ENCODE measurements around the gene ACVR1B. TPM values are rescaled to one million over a fixed set of nuclear protein-coding genes. Genes with fewer than 3 reads are reported as not detected.

Gene ACVR1B
- total and polyA plus RNA-seq, 2 experiments from 2014 or later: 2.4 to 7.5 TPM

DNA sequence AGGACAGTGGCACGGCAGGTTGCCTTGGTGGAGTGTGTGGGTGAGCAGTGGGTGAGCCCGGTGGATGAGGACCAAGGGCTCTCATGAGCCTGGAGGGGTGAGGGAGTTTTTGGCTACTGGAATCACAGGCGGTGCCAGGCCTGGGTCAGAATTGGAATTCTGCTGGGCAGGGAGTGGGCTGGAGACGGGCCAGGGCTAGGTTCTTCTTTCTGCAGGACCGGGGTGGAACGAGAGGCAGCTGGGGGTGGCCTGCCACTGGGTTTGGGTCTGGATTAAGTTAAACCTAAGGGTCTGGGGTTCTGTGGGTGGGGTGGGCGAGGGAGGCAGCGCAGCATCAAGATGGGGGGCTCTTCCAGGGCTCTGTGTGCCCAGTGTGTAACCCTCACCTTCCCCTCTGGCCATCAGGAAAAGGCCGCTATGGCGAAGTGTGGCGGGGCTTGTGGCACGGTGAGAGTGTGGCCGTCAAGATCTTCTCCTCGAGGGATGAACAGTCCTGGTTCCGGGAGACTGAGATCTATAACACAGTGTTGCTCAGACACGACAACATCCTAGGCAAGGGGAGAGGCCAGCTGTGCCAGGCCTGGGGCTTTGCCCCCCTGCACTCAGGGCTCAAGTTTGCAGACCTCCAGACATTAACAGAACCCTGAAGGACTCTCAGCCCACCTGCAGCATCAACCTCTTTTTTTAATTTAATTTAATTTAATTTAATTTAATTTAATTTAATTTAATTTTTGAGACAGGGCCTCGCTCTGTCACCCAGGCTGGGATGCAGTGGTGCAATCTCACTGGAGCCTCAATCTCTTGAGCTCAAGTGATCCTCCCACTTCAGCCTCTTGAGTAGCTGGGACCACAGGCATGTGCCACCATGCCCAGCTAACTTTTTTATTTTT lies 37.2 kb upstream of the ACVR1B start (continued):
- TF ChIP-seq, protein P1, sequence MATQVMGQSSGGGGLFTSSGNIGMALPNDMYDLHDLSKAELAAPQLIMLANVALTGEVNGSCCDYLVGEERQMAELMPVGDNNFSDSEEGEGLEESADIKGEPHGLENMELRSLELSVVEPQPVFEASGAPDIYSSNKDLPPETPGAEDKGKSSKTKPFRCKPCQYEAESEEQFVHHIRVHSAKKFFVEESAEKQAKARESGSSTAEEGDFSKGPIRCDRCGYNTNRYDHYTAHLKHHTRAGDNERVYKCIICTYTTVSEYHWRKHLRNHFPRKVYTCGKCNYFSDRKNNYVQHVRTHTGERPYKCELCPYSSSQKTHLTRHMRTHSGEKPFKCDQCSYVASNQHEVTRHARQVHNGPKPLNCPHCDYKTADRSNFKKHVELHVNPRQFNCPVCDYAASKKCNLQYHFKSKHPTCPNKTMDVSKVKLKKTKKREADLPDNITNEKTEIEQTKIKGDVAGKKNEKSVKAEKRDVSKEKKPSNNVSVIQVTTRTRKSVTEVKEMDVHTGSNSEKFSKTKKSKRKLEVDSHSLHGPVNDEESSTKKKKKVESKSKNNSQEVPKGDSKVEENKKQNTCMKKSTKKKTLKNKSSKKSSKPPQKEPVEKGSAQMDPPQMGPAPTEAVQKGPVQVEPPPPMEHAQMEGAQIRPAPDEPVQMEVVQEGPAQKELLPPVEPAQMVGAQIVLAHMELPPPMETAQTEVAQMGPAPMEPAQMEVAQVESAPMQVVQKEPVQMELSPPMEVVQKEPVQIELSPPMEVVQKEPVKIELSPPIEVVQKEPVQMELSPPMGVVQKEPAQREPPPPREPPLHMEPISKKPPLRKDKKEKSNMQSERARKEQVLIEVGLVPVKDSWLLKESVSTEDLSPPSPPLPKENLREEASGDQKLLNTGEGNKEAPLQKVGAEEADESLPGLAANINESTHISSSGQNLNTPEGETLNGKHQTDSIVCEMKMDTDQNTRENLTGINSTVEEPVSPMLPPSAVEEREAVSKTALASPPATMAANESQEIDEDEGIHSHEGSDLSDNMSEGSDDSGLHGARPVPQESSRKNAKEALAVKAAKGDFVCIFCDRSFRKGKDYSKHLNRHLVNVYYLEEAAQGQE (IDR thresholded peaks at IDR 0.05; ENCODE audit: unreplicated experiment): no peak
- TF ChIP-seq ZNF114 (CRISPR knock-in tag; IDR thresholded peaks at IDR 0.05): no peak
- TF ChIP-seq ZNF331 (CRISPR knock-in tag; IDR thresholded peaks at IDR 0.05; ENCODE audit: low read depth): no peak
- TF ChIP-seq, protein P2, sequence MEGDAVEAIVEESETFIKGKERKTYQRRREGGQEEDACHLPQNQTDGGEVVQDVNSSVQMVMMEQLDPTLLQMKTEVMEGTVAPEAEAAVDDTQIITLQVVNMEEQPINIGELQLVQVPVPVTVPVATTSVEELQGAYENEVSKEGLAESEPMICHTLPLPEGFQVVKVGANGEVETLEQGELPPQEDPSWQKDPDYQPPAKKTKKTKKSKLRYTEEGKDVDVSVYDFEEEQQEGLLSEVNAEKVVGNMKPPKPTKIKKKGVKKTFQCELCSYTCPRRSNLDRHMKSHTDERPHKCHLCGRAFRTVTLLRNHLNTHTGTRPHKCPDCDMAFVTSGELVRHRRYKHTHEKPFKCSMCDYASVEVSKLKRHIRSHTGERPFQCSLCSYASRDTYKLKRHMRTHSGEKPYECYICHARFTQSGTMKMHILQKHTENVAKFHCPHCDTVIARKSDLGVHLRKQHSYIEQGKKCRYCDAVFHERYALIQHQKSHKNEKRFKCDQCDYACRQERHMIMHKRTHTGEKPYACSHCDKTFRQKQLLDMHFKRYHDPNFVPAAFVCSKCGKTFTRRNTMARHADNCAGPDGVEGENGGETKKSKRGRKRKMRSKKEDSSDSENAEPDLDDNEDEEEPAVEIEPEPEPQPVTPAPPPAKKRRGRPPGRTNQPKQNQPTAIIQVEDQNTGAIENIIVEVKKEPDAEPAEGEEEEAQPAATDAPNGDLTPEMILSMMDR (conservative IDR thresholded peaks at IDR 0.05; ENCODE audit: low read depth in 2 of 2): no peak
- TF ChIP-seq POLR2AphosphoS5 (IDR thresholded peaks at IDR 0.05; ENCODE audit: low read depth): no peak
- no peak for TF ChIP-seq EZH2 (IDR thresholded peaks at IDR 0.05; ENCODE audit: low read depth, unreplicated experiment)

DNA sequence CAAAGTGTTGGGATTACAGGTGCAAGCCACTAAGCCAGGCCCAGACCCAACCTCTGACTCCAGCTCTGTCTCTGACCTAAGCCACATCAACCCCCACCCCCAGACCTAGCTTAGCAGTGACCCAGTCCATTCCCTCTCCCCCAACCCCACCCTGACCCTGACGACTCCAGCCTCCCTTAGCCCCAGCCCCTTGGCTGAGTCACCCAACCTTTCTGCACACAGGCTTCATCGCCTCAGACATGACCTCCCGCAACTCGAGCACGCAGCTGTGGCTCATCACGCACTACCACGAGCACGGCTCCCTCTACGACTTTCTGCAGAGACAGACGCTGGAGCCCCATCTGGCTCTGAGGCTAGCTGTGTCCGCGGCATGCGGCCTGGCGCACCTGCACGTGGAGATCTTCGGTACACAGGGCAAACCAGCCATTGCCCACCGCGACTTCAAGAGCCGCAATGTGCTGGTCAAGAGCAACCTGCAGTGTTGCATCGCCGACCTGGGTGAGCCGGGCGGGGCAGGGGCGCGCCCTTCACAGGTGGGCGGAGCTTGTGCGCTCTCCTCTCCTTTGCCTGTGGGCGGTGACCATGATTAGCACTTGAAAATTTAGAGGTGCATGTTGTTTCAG lies 36.4 kb upstream of the ACVR1B start:
- peaks cover 18% of the 10 kb centered on the region for H3K27me3 Mint-ChIP-seq (ENCODE audit: insufficient read depth, low read depth, poor library complexity)
- no peaks in the 10 kb centered on the region for H3K9me2 ChIP-seq (ENCODE audit: insufficient read depth)
- ATAC-seq (peak; percentile 77), DNase-seq (ENCODE audit: low spot score) (peak; percentile 62)
- peaks cover 22% of the 10 kb centered on the region for H3K4me1 Mint-ChIP-seq
- no peaks in the 10 kb centered on the region for H3K36me3 ChIP-seq (ENCODE audit: insufficient read depth)
- H3K79me2 ChIP-seq (replicated peaks; ENCODE audit: insufficient read depth): no peaks in the 10 kb centered on the region
- H2AFZ ChIP-seq: peak overlapping the region; percentile 84
- no peak overlapping the region; the same call in 2 of the 3 replicates for H3K4me3 Mint-ChIP-seq
- no peak overlapping the region for H3K27ac ChIP-seq (ENCODE audit: low read depth)
- no peaks in the 10 kb centered on the region for H3K36me3 Mint-ChIP-seq (ENCODE audit: low read depth)
- H3K4me3 ChIP-seq: no peak overlapping the region
- peaks cover 7% of the 10 kb centered on the region; the same call in 1 of the 2 replicates for H3K27me3 ChIP-seq (ENCODE audit: insufficient read depth)
- no peaks in the 10 kb centered on the region for H3F3A ChIP-seq (replicated peaks; ENCODE audit: low read depth)
- peak overlapping the region; percentile 26; the same call in 1 of the 2 replicates for H3K4me2 ChIP-seq
- H3K4me1 ChIP-seq (ENCODE audit: insufficient read depth): no peaks in the 10 kb centered on the region
- H3K27ac Mint-ChIP-seq: no peak overlapping the region
- H4K20me1 ChIP-seq (replicated peaks; ENCODE audit: insufficient read depth): no peaks in the 10 kb centered on the region
- peaks cover 3% of the 10 kb centered on the region; the same call in 1 of the 3 replicates for H3K9me3 Mint-ChIP-seq
- TF ChIP-seq CREB1 (CRISPR knock-in tag; IDR thresholded peaks at IDR 0.05; ENCODE audit: low read depth): no peak
- TF ChIP-seq, protein P2 (conservative IDR thresholded peaks at IDR 0.05; ENCODE audit: low read depth in 2 of 2): no peak
- TF ChIP-seq JUNB (IDR thresholded peaks at IDR 0.05; ENCODE audit: unreplicated experiment): no peak
- TF ChIP-seq POLR2AphosphoS5 (IDR thresholded peaks at IDR 0.05; ENCODE audit: low read depth): no peak
- no peak for TF ChIP-seq ZNF331 (CRISPR knock-in tag; IDR thresholded peaks at IDR 0.05; ENCODE audit: low read depth)

Data from GM23338 (cell line).